Nephron progenitor cell (in vitro differentiated cells): ENCODE data around the gene INPPL1.
A peak's percentile ranks its signal among the peaks of the same experiment; 100 is the strongest.

Experiments
- DNase-seq: peaks from one replicate; pipeline ENCODE4 v3.0.0; 2021
- H3K27ac Mint-ChIP-seq: 2 replicates; pipeline ENCODE4 v1.8.0; 2021; ENCODE audit warnings: mild to moderate bottlenecking, moderate library complexity, mixed read lengths
- H3K27me3 Mint-ChIP-seq: 2 replicates; pipeline ENCODE4 v1.8.0; 2021; ENCODE audit warnings: mild to moderate bottlenecking, low read depth, mixed read lengths; ENCODE audit not compliant: poor library complexity
- H3K36me3 Mint-ChIP-seq: 2 replicates; pipeline ENCODE4 v1.8.0; 2021; ENCODE audit warnings: low read depth, mixed read lengths
- H3K4me1 Mint-ChIP-seq: 2 replicates; pipeline ENCODE4 v1.8.0; 2021; ENCODE audit warnings: mixed read lengths
- H3K4me3 Mint-ChIP-seq: 2 replicates; pipeline ENCODE4 v1.8.0; 2021; ENCODE audit warnings: mild to moderate bottlenecking, moderate library complexity, mixed read lengths
- H3K9me3 Mint-ChIP-seq: 2 replicates; pipeline ENCODE4 v1.8.0; 2021; ENCODE audit warnings: mild to moderate bottlenecking, moderate library complexity, mixed read lengths
- CTCF ChIP-seq: fragments of 200-600 bp; sonication (generic); IDR thresholded peaks from 2 replicates; pipeline ENCODE4 v1.5.0; 2021; ENCODE audit warnings: antibody characterized with exemption

Gene INPPL1

GRCh38 chr11:72222106-72222891 is 2.3 kb upstream of the INPPL1 start:
- Mint-ChIP-seq H3K27ac (peak overlapping the region; percentile 18), H3K4me3 (peak overlapping the region; percentile 83), H3K36me3 (no peaks in the 10 kb centered on the region), H3K4me1 (peaks cover 61% of the 10 kb centered on the region), H3K27me3 (peaks cover 9% of the 10 kb centered on the region), H3K9me3 (no peaks in the 10 kb centered on the region)
- no peak for DNase-seq
- TF ChIP-seq CTCF: no peak

- Mint-ChIP-seq H3K4me3 (peak overlapping the region; percentile 83), H3K36me3 (no peaks in the 10 kb centered on the region), H3K9me3 (no peaks in the 10 kb centered on the region), H3K27ac (peak overlapping the region; percentile 83), H3K27me3 (peaks cover 3% of the 10 kb centered on the region), H3K4me1 (peaks cover 60% of the 10 kb centered on the region)
- DNase-seq: peak; percentile 96
- TF ChIP-seq CTCF: no peak
These were observed 1.5 kb upstream of the INPPL1 start for GRCh38 chr11:72222907-72223614.

GRCh38 chr11:72223615-72224563 is 678 bp upstream of the INPPL1 start:
- peak overlapping the region; percentile 98 for H3K27ac Mint-ChIP-seq
- H3K36me3 Mint-ChIP-seq: peaks cover 4% of the 10 kb centered on the region
- TF ChIP-seq CTCF: no peak
- no peaks in the 10 kb centered on the region for H3K9me3 Mint-ChIP-seq
- peak; percentile 79 for DNase-seq
- H3K4me1 Mint-ChIP-seq: peaks cover 53% of the 10 kb centered on the region
- H3K27me3 Mint-ChIP-seq: peaks cover 2% of the 10 kb centered on the region
- peak overlapping the region; percentile 97 for H3K4me3 Mint-ChIP-seq

- no peak overlapping the region for H3K27ac Mint-ChIP-seq
These were observed 914 bp downstream of the INPPL1 start for GRCh38 chr11:72225411-72225951.

More at GRCh38 chr11:72225411-72225951, 914 bp downstream of the INPPL1 start:
- Mint-ChIP-seq H3K4me1 (peaks cover 57% of the 10 kb centered on the region), H3K4me3 (peak overlapping the region; percentile 96), H3K36me3 (peaks cover 15% of the 10 kb centered on the region), H3K27me3 (no peaks in the 10 kb centered on the region), H3K9me3 (no peaks in the 10 kb centered on the region)
- TF ChIP-seq CTCF: no peak
- DNase-seq: no peak
